GM23338 (cell line): ENCODE results near the gene DAPK1. TPM values are rescaled to one million over a fixed set of nuclear protein-coding genes. Genes with fewer than 3 reads are reported as not detected.
A peak's percentile ranks its signal among the peaks of the same experiment; 100 is the strongest.

Source experiments
- ATAC-seq: fragments of 200-7000 bp; cut with Tn5 transposase; 3 replicates; pipeline ENCODE4 v1.9.1; 2020
- DNase-seq: peaks from one replicate; pipeline ENCODE4 v3.0.0-alpha.2; 2015; ENCODE audit warnings: low spot score
- H2AFZ ChIP-seq: fragments of 200-600 bp; sonication (generic); 2 replicates; pipeline ENCODE4 v1.8.0; 2016; ENCODE audit warnings: antibody characterized with exemption, mild to moderate bottlenecking, moderate library complexity
- H3F3A ChIP-seq: fragments of 200-600 bp; sonication (generic); replicated peaks from 2 replicates; pipeline ENCODE4 v1.8.0; 2017; ENCODE audit warnings: antibody characterized with exemption, mixed run types, low read depth
- H3K27ac ChIP-seq: fragments of 200-600 bp; sonication (generic); 2 replicates; pipeline ENCODE4 v1.6.1; 2016; ENCODE audit warnings: low read depth
- H3K27me3 ChIP-seq: fragments of 200-600 bp; sonication (generic); 2 replicates; pipeline ENCODE4 v1.8.0; 2016; ENCODE audit warnings: mild to moderate bottlenecking, mixed run types, moderate library complexity; ENCODE audit not compliant: insufficient read depth
- H3K36me3 ChIP-seq: fragments of 200-600 bp; sonication (generic); 2 replicates; pipeline ENCODE4 v1.8.0; 2016; ENCODE audit warnings: mild to moderate bottlenecking; ENCODE audit not compliant: insufficient read depth
- H3K4me1 ChIP-seq: fragments of 200-600 bp; sonication (generic); 2 replicates; pipeline ENCODE4 v1.8.0; 2016; ENCODE audit warnings: mild to moderate bottlenecking, moderate library complexity; ENCODE audit not compliant: insufficient read depth
- H3K4me2 ChIP-seq: fragments of 200-600 bp; sonication (generic); 2 replicates; pipeline ENCODE4 v1.7.1; 2017; ENCODE audit warnings: mixed run types
- H3K4me3 ChIP-seq: fragments of 200-600 bp; sonication (generic); 2 replicates; pipeline ENCODE4 v1.6.1; 2016; ENCODE audit warnings: mixed run types
- H3K79me2 ChIP-seq: fragments of 200-600 bp; sonication (generic); replicated peaks from 2 replicates; pipeline ENCODE4 v1.8.0; 2017; ENCODE audit warnings: mild to moderate bottlenecking; ENCODE audit not compliant: insufficient read depth
- H3K9me2 ChIP-seq: fragments of 200-600 bp; sonication (generic); 2 replicates; pipeline ENCODE4 v1.8.0; 2017; ENCODE audit not compliant: insufficient read depth
- H4K20me1 ChIP-seq: fragments of 200-600 bp; sonication (generic); replicated peaks from 2 replicates; pipeline ENCODE4 v1.8.0; 2017; ENCODE audit warnings: mild to moderate bottlenecking; ENCODE audit not compliant: insufficient read depth
- H3K27ac Mint-ChIP-seq: 2 replicates; pipeline ENCODE4 v1.8.0; 2020; ENCODE audit warnings: inconsistent platforms, mild to moderate bottlenecking, moderate library complexity, mixed read lengths
- H3K27me3 Mint-ChIP-seq: 3 replicates; pipeline ENCODE4 v1.8.0; 2022; ENCODE audit warnings: low read depth, mild to moderate bottlenecking, moderate library complexity, mixed read lengths, inconsistent platforms; ENCODE audit not compliant: insufficient read depth, poor library complexity
- H3K36me3 Mint-ChIP-seq: 3 replicates; pipeline ENCODE4 v1.8.0; 2021; ENCODE audit warnings: low read depth, mild to moderate bottlenecking, inconsistent platforms, moderate library complexity, mixed read lengths
- H3K4me1 Mint-ChIP-seq: 3 replicates; pipeline ENCODE4 v1.8.0; 2020; ENCODE audit warnings: mild to moderate bottlenecking, inconsistent platforms, mixed read lengths
- H3K4me3 Mint-ChIP-seq: 3 replicates; pipeline ENCODE4 v1.8.0; 2021; ENCODE audit warnings: moderate library complexity, mild to moderate bottlenecking, inconsistent platforms, mixed read lengths
- H3K9me3 Mint-ChIP-seq: 3 replicates; pipeline ENCODE4 v1.8.0; 2020; ENCODE audit warnings: moderate library complexity, mild to moderate bottlenecking, inconsistent platforms, mixed read lengths
- CREB1 ChIP-seq: fragments of 250-450 bp; sonication (Bioruptor Pico); IDR thresholded peaks from 2 replicates; pipeline ENCODE4 v1.5.0; 2020; ENCODE audit warnings: low read depth, mild to moderate bottlenecking, moderate library complexity
- JUNB ChIP-seq: IDR thresholded peaks from one replicate; pipeline ENCODE4 v1.6.1; 2016; ENCODE audit warnings: antibody characterized with exemption; ENCODE audit not compliant: unreplicated experiment
- POLR2AphosphoS5 ChIP-seq: IDR thresholded peaks from 2 replicates; pipeline ENCODE4 v1.6.1; 2016; ENCODE audit warnings: antibody characterized with exemption, low read depth
- polyA plus RNA-seq: library from polyadenylated mRNA; unstranded; fragments of >200 nt; fragmentation: Nextera tagmentation; extraction: Ambion mirVana; gene quantifications from 2 replicates; pipeline ENCODE4 v1.2.1, GENCODE V29; 2016
- total RNA-seq: library from RNA; depleted of rRNA; stranded (reverse); fragments of >200 nt; shearing (Covaris generic); gene quantifications from 2 replicates; pipeline ENCODE4 v1.2.3, GENCODE V29; 2014
- TF ChIP-seq, protein P1 (sequence below), 2 experiments: fragments of 200-600 bp in 1 of 2; sonication (generic) in 1 of 2; conservative IDR thresholded peaks; 2 replicates each; pipeline versions ENCODE4 v1.5.1 to v1.6.1; 2016 to 2017; ENCODE audit warnings: antibody characterized with exemption in 2 of 2, low read depth in 2 of 2, mild to moderate bottlenecking in 2 of 2, moderate library complexity in 1 of 2
- TF ChIP-seq, protein P2 (sequence below): IDR thresholded peaks from 2 replicates; pipeline ENCODE4 v1.6.1; 2016; ENCODE audit warnings: antibody characterized with exemption
- TF ChIP-seq, protein P3 (sequence below): fragments of 250-450 bp; sonication (Bioruptor Pico); IDR thresholded peaks from 2 replicates; pipeline ENCODE4 v1.5.0; 2020; ENCODE audit warnings: mild to moderate bottlenecking, moderate library complexity

Gene DAPK1
- total and polyA plus RNA-seq, 2 experiments from 2014 or later: 37.0 to 134 TPM

DNA sequence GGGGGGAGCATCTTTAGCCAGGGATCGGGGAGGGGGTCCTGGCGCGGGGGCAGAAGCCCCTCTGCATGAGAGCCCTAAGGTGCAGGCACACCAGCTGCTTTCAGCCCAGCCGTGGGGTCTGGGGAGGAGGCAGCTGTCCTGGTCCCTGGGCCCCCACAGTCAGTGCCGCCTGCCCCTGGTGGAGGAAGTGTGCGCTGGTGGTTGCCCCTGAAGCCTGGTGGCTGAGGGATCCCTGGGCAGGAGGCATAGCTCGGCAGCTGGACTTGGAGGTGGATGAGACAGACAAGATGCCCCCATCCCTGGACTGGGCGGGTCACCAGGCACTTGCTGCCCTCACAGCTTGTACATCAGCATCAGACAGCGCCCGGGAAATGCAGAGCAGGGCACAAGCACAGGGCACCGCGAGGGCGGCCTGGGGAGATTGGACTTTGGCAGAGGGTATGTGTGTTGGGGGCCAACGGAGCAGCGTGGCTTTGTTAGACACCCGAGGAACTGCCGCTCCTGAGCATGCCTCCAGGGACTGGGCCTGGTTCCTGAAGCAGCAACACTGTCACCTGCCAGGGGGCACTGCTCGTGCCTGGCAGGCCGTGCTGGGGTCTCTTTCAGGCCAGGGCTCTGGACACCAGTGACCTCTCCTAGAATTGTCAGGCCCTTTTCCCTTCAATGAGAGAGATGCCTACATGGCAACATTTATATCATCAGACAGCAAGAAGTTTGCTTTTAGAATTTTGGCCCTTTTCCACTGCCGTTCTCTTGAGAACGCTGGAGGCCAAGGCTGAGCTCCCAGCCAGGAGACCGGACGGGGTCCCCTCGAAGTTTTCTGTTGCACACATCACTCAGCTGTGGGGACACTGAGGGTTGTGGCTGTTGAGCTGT, 186.3 kb downstream of the DAPK1 start:
- H3K36me3 Mint-ChIP-seq: peaks cover 74% of the 10 kb centered on the region

More for the DNA sequence above, 186.3 kb downstream of the DAPK1 start:
- DNase-seq: peak; percentile 34
- peaks cover 14% of the 10 kb centered on the region for H3K4me1 Mint-ChIP-seq
- H3K4me2 ChIP-seq: no peak overlapping the region
- H3K4me3 Mint-ChIP-seq: no peak overlapping the region
- no peaks in the 10 kb centered on the region for H3K9me3 Mint-ChIP-seq
- TF ChIP-seq, protein P1, sequence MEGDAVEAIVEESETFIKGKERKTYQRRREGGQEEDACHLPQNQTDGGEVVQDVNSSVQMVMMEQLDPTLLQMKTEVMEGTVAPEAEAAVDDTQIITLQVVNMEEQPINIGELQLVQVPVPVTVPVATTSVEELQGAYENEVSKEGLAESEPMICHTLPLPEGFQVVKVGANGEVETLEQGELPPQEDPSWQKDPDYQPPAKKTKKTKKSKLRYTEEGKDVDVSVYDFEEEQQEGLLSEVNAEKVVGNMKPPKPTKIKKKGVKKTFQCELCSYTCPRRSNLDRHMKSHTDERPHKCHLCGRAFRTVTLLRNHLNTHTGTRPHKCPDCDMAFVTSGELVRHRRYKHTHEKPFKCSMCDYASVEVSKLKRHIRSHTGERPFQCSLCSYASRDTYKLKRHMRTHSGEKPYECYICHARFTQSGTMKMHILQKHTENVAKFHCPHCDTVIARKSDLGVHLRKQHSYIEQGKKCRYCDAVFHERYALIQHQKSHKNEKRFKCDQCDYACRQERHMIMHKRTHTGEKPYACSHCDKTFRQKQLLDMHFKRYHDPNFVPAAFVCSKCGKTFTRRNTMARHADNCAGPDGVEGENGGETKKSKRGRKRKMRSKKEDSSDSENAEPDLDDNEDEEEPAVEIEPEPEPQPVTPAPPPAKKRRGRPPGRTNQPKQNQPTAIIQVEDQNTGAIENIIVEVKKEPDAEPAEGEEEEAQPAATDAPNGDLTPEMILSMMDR (conservative IDR thresholded peaks at IDR 0.05; ENCODE audit: low read depth in 2 of 2): peak in 1 of 2 experiments; percentile 31; a peak in 2 of 4 replicates
- TF ChIP-seq, protein P2, sequence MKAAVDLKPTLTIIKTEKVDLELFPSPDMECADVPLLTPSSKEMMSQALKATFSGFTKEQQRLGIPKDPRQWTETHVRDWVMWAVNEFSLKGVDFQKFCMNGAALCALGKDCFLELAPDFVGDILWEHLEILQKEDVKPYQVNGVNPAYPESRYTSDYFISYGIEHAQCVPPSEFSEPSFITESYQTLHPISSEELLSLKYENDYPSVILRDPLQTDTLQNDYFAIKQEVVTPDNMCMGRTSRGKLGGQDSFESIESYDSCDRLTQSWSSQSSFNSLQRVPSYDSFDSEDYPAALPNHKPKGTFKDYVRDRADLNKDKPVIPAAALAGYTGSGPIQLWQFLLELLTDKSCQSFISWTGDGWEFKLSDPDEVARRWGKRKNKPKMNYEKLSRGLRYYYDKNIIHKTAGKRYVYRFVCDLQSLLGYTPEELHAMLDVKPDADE: no peak
- TF ChIP-seq, protein P3, sequence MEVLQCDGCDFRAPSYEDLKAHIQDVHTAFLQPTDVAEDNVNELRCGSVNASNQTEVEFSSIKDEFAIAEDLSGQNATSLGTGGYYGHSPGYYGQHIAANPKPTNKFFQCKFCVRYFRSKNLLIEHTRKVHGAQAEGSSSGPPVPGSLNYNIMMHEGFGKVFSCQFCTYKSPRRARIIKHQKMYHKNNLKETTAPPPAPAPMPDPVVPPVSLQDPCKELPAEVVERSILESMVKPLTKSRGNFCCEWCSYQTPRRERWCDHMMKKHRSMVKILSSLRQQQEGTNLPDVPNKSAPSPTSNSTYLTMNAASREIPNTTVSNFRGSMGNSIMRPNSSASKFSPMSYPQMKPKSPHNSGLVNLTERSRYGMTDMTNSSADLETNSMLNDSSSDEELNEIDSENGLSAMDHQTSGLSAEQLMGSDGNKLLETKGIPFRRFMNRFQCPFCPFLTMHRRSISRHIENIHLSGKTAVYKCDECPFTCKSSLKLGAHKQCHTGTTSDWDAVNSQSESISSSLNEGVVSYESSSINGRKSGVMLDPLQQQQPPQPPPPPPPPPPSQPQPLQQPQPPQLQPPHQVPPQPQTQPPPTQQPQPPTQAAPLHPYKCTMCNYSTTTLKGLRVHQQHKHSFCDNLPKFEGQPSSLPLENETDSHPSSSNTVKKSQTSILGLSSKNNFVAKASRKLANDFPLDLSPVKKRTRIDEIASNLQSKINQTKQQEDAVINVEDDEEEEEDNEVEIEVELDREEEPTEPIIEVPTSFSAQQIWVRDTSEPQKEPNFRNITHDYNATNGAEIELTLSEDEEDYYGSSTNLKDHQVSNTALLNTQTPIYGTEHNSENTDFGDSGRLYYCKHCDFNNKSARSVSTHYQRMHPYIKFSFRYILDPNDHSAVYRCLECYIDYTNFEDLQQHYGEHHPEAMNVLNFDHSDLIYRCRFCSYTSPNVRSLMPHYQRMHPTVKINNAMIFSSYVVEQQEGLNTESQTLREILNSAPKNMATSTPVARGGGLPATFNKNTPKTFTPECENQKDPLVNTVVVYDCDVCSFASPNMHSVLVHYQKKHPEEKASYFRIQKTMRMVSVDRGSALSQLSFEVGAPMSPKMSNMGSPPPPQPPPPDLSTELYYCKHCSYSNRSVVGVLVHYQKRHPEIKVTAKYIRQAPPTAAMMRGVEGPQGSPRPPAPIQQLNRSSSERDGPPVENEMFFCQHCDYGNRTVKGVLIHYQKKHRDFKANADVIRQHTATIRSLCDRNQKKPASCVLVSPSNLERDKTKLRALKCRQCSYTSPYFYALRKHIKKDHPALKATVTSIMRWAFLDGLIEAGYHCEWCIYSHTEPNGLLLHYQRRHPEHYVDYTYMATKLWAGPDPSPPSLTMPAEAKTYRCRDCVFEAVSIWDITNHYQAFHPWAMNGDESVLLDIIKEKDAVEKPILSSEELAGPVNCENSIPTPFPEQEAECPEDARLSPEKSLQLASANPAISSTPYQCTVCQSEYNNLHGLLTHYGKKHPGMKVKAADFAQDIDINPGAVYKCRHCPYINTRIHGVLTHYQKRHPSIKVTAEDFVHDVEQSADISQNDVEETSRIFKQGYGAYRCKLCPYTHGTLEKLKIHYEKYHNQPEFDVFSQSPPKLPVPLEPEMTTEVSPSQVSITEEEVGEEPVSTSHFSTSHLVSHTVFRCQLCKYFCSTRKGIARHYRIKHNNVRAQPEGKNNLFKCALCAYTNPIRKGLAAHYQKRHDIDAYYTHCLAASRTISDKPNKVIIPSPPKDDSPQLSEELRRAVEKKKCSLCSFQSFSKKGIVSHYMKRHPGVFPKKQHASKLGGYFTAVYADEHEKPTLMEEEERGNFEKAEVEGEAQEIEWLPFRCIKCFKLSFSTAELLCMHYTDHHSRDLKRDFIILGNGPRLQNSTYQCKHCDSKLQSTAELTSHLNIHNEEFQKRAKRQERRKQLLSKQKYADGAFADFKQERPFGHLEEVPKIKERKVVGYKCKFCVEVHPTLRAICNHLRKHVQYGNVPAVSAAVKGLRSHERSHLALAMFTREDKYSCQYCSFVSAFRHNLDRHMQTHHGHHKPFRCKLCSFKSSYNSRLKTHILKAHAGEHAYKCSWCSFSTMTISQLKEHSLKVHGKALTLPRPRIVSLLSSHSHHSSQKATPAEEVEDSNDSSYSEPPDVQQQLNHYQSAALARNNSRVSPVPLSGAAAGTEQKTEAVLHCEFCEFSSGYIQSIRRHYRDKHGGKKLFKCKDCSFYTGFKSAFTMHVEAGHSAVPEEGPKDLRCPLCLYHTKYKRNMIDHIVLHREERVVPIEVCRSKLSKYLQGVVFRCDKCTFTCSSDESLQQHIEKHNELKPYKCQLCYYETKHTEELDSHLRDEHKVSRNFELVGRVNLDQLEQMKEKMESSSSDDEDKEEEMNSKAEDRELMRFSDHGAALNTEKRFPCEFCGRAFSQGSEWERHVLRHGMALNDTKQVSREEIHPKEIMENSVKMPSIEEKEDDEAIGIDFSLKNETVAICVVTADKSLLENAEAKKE: no peak
- TF ChIP-seq JUNB: no peak
- TF ChIP-seq CREB1: no peak
- no peak for TF ChIP-seq POLR2AphosphoS5
- H2AFZ ChIP-seq: no peak overlapping the region
- no peaks in the 10 kb centered on the region for H3F3A ChIP-seq
- H3K27me3 Mint-ChIP-seq: peaks cover 5% of the 10 kb centered on the region
- peaks cover 12% of the 10 kb centered on the region for H3K79me2 ChIP-seq
- H3K36me3 ChIP-seq: peaks cover 20% of the 10 kb centered on the region
- ATAC-seq: peak; percentile 70
- peak overlapping the region; percentile 76 for H3K27ac Mint-ChIP-seq
- peak overlapping the region; percentile 84 for H3K27ac ChIP-seq
- 0 out of 2 replicates have a peak, but pooled peaks cover 4% of the 10 kb centered on the region for H3K4me1 ChIP-seq
- H3K27me3 ChIP-seq: no peaks in the 10 kb centered on the region
- H3K9me2 ChIP-seq: no peaks in the 10 kb centered on the region
- H3K4me3 ChIP-seq: no peak overlapping the region
- H4K20me1 ChIP-seq: no peaks in the 10 kb centered on the region; the same call in none of the 2 replicates
